Psoas muscle (tissue), 8 donors: Measurements from ENCODE around the gene SRL. TPM values are rescaled to one million over a fixed set of nuclear protein-coding genes. Genes with fewer than 3 reads are reported as not detected.

Experiments
- ATAC-seq, 4 donors: fragments of 200-7000 bp; cut with Tn5 transposase; one replicate each; pipeline ENCODE4 v1.9.1; 2020; ENCODE audit warnings: moderate library complexity in 3 of 4, mild to moderate bottlenecking in 2 of 4
- DNase-seq, 2 donors: peaks; one replicate each; pipeline ENCODE4 v3.0.0-alpha.2; 2020
- H3K27ac ChIP-seq: fragments of 200-600 bp; one replicate; pipeline ENCODE4 v1.8.0; 2022
- H3K27me3 ChIP-seq, 3 donors: fragments of 200-600 bp in 1 of 3; one replicate each; pipeline versions ENCODE4 v1.6.1 to v1.8.0; 2013 to 2022; ENCODE audit warnings: low read length in 2 of 3, mild to moderate bottlenecking in 2 of 3, moderate library complexity in 1 of 3; ENCODE audit not compliant: insufficient read depth in 3 of 3
- H3K36me3 ChIP-seq, 2 donors: fragments of 200-600 bp in 1 of 2; one replicate each; pipeline versions ENCODE4 v1.6.1 to v1.8.0; 2013 to 2022; ENCODE audit warnings: low read depth in 1 of 2, mild to moderate bottlenecking in 1 of 2, moderate library complexity in 1 of 2; ENCODE audit not compliant: insufficient read depth in 1 of 2
- H3K4me1 ChIP-seq: fragments of 200-600 bp; one replicate; pipeline ENCODE4 v1.8.0; 2022
- H3K4me3 ChIP-seq: fragments of 200-600 bp; one replicate; pipeline ENCODE4 v1.8.0; 2022; ENCODE audit warnings: mild to moderate bottlenecking
- H3K9me3 ChIP-seq: fragments of 200-600 bp; one replicate; pipeline ENCODE4 v1.8.0; 2022
- CTCF ChIP-seq: fragments of 200-600 bp; IDR thresholded peaks from one replicate; pipeline ENCODE4 v1.8.0; 2022; ENCODE audit warnings: antibody characterized with exemption
- WGBS, 3 donors: extraction: QIAGEN DNeasy Blood & Tissue Kit; methylation state at CpG; one replicate each; pipeline versions ENCODE4 v1.1.6 to v1.1.7; 2013; 5-methylcytosine and 5-hydroxymethylcytosine counted together
- intact Hi-C, 2 donors: fragments of 100-400 bp; cut with DNase I; formaldehyde crosslinking; loops; one replicate each; pipeline versions ENCODE4 v1.11.0 to v1.14.2; 2022
- polyA plus RNA-seq, 3 donors: library from polyadenylated mRNA; stranded (reverse); fragments of 200-250 nt; gene quantifications; one replicate each; pipeline ENCODE4 v1.2.3, GENCODE V29; 2013
- total RNA-seq, 4 donors: library from RNA; stranded (reverse); fragmentation: NEBNext Ultra II Directional in 2 of 4; extraction: Animal tissue kit (Norgen Biotek cat#: 25700) in 2 of 4; gene quantifications; one replicate each; pipeline versions ENCODE4 v1.2.1 to v1.2.4, GENCODE V29; 2021 to 2023
- donor health status: healthy with polysubstance abuse.
- donor health status: DM: no; HTN: no; CAD: no; lungs with moderate emphysema.
- donor health status: Bipolar disorder and iron deficiency.
- donor health status: healthy.
- donor health status: DM: yes; HTN: yes; CAD: no.
- donor health status: DM: no; HTN: no; CAD: no.
- donor health status: DM: no; HTN: no; CAD: no.
- donor health status: DM: yes; HTN: yes; CAD: no.

Gene SRL
- total and polyA plus RNA-seq, 7 donors, result 196 to 552 (median 305) TPM

- Histone ChIP-seq H3K4me1 (peaks cover 23% of the 10 kb centered on the region), H3K27me3 (no peaks in the 10 kb centered on the region), H3K27ac (peak overlapping the region; percentile 97), H3K4me3 (peak overlapping the region; percentile 73), H3K9me3 (no peaks in the 10 kb centered on the region), H3K36me3 (no peaks in the 10 kb centered on the region)
- ATAC-seq (peak; percentile 5 to 25 (median 13)), DNase-seq (peak; percentile 64 to 75)
- 7 to 14% (median 10%) methylated on average over 22 to 25 of the region's 25 CpGs for WGBS, 3 donors
- intact Hi-C loops, result no loop called here
- TF ChIP-seq CTCF, result peak; percentile 36
These were observed 32.0 kb upstream of the SRL start for GRCh38 chr16:4273858-4274311.

GRCh38 chr16:4272114-4272956, 30.5 kb upstream of the SRL start:
- TF ChIP-seq CTCF, result no peak
- peak overlapping the region; percentile 97 for H3K27ac ChIP-seq
- no peaks in the 10 kb centered on the region for H3K9me3 ChIP-seq
- peak; percentile 12 to 41 (median 28) for ATAC-seq
- peaks cover 23% of the 10 kb centered on the region for H3K4me1 ChIP-seq
- H3K4me3 ChIP-seq, result peak overlapping the region; percentile 73
- WGBS, 3 donors, result 0 to 1% (median 0%) methylated on average over 44 to 79 of the region's 79 CpGs
- peak; percentile 60 to 79 for DNase-seq
- intact Hi-C loops, result no loop called here
- H3K36me3 ChIP-seq, result no peaks in the 10 kb centered on the region
- H3K27me3 ChIP-seq, result no peaks in the 10 kb centered on the region

- Histone ChIP-seq H3K9me3 (no peaks in the 10 kb centered on the region), H3K4me1 (peaks cover 23% of the 10 kb centered on the region), H3K27ac (peak overlapping the region; percentile 97), H3K36me3 (no peaks in the 10 kb centered on the region), H3K27me3 (no peaks in the 10 kb centered on the region), H3K4me3 (peak overlapping the region; percentile 73)
- intact Hi-C loops, result no loop called here
- TF ChIP-seq CTCF, result no peak
- DNase-seq (peak; percentile 95 to 96), ATAC-seq (peak; percentile 84 to 89 (median 86))
- WGBS, 3 donors, result 0% methylated on average over 46 to 72 of the region's 72 CpGs
These were observed 29.6 kb upstream of the SRL start for GRCh38 chr16:4271176-4272113.

GRCh38 chr16:4270595-4270994, 28.7 kb upstream of the SRL start:
- Histone ChIP-seq H3K36me3 (no peaks in the 10 kb centered on the region), H3K4me1 (peaks cover 26% of the 10 kb centered on the region), H3K27ac (peak overlapping the region; percentile 97), H3K4me3 (peak overlapping the region; percentile 73), H3K9me3 (no peaks in the 10 kb centered on the region), H3K27me3 (no peaks in the 10 kb centered on the region)
- no peak for DNase-seq
- 73 to 85% (median 78%) methylated on average over 7 of the region's 7 CpGs for WGBS, 3 donors
- TF ChIP-seq CTCF, result no peak
- intact Hi-C loops, result no loop called here
- ATAC-seq, result no peak
